ENCODE data around the gene RBPJ. TPM values are rescaled to one million over a fixed set of nuclear protein-coding genes. Genes with fewer than 3 reads are reported as not detected.

The RBPJ gene
- total and polyA plus RNA-seq, 7 donors, result 10.6 to 44.4 (median 28.8) TPM

GRCh38 chr4:26296021-26296420 is 24.8 kb upstream of the RBPJ start:
- Histone ChIP-seq H3K4me3 (no peak overlapping the region), H3K4me1 (no peaks in the 10 kb centered on the region), H3K36me3 (ENCODE audit: insufficient read depth in 1 of 2, low read depth in 1 of 2) (no peaks in the 10 kb centered on the region), H3K9me3 (no peaks in the 10 kb centered on the region), H3K27me3 (ENCODE audit: insufficient read depth in 3 of 3, low read length in 2 of 3) (no peaks in the 10 kb centered on the region), H3K27ac (no peak overlapping the region)
- intact Hi-C loops (cut with DNase I), result no loop called here
- no peak for DNase-seq
- 81 to 84% (median 81%) methylated on average over 2 of the region's 2 CpGs for WGBS, 3 donors
- TF ChIP-seq CTCF (IDR thresholded peaks at IDR 0.05), result no peak
- ATAC-seq, result no peak

- no peaks in the 10 kb centered on the region for H3K27me3 ChIP-seq (ENCODE audit: insufficient read depth in 3 of 3, low read length in 2 of 3)
- DNase-seq (no peak), ATAC-seq (no peak)
- H3K4me1 ChIP-seq, result no peaks in the 10 kb centered on the region
- intact Hi-C loops (cut with DNase I), result no loop called here
- no peak overlapping the region for H3K27ac ChIP-seq
- WGBS, 3 donors, result 96 to 98% (median 97%) methylated on average over 4 of the region's 4 CpGs
- TF ChIP-seq CTCF (IDR thresholded peaks at IDR 0.05), result no peak
- no peak overlapping the region for H3K4me3 ChIP-seq
- H3K9me3 ChIP-seq, result no peaks in the 10 kb centered on the region
- no peaks in the 10 kb centered on the region for H3K36me3 ChIP-seq (ENCODE audit: insufficient read depth in 1 of 2, low read depth in 1 of 2)
Measured at GRCh38 chr4:26296514-26296913, 24.3 kb upstream of the RBPJ start.

- DNase-seq (no peak), ATAC-seq (no peak)
- H3K9me3 ChIP-seq, result no peaks in the 10 kb centered on the region
- no peaks in the 10 kb centered on the region for H3K4me1 ChIP-seq
- H3K4me3 ChIP-seq, result no peak overlapping the region
- intact Hi-C loops (cut with DNase I), result no loop called here
- no peaks in the 10 kb centered on the region for H3K36me3 ChIP-seq (ENCODE audit: insufficient read depth in 1 of 2, low read depth in 1 of 2)
- no peak overlapping the region for H3K27ac ChIP-seq
- no peaks in the 10 kb centered on the region for H3K27me3 ChIP-seq (ENCODE audit: insufficient read depth in 3 of 3, low read length in 2 of 3)
- 91 to 92% (median 91%) methylated on average over 7 of the region's 7 CpGs for WGBS, 3 donors
- TF ChIP-seq CTCF (IDR thresholded peaks at IDR 0.05), result no peak
Measured at GRCh38 chr4:26297219-26297618, 23.6 kb upstream of the RBPJ start.

- Histone ChIP-seq H3K4me3 (no peak overlapping the region), H3K27ac (no peak overlapping the region), H3K36me3 (ENCODE audit: insufficient read depth in 1 of 2, low read depth in 1 of 2) (no peaks in the 10 kb centered on the region), H3K27me3 (ENCODE audit: insufficient read depth in 3 of 3, low read length in 2 of 3) (no peaks in the 10 kb centered on the region), H3K4me1 (no peaks in the 10 kb centered on the region), H3K9me3 (no peaks in the 10 kb centered on the region)
- intact Hi-C loops (cut with DNase I), result no loop called here
- ATAC-seq, result no peak
- no peak for DNase-seq
- no peak for TF ChIP-seq CTCF (IDR thresholded peaks at IDR 0.05)
- 26 to 39% (median 33%) methylated on average over 5 of the region's 5 CpGs for WGBS, 3 donors
Measured at GRCh38 chr4:26298198-26298947, 22.4 kb upstream of the RBPJ start.

Data from psoas muscle (tissue), 8 donors.